Tibial nerve (tissue), 4 donors: ENCODE data around the gene DMPK. TPM values are rescaled to one million over a fixed set of nuclear protein-coding genes. Genes with fewer than 3 reads are reported as not detected.

Source experiments
- DNase-seq, 2 donors: peaks; one replicate each; pipeline ENCODE4 v3.0.0-alpha.2; 2019; ENCODE audit warnings: low spot score in 2 of 2
- H3K27ac ChIP-seq, 4 donors: fragments of 200-600 bp; sonication (generic) in 3 of 4; one replicate each; pipeline ENCODE4 v1.5.1; 2017 to 2019; ENCODE audit warnings: mild to moderate bottlenecking in 1 of 4
- H3K27me3 ChIP-seq, 2 donors: fragments of 200-600 bp; sonication (generic) in 1 of 2; one replicate each; pipeline versions ENCODE4 v1.5.1 to v1.6.0; 2017 to 2019
- H3K36me3 ChIP-seq, 3 donors: fragments of 200-600 bp; sonication (generic); one replicate each; pipeline ENCODE4 v1.5.1; 2018 to 2019
- H3K4me1 ChIP-seq, 4 donors: fragments of 200-600 bp; sonication (generic) in 3 of 4; one replicate each; pipeline ENCODE4 v1.5.1; 2017 to 2019
- H3K4me3 ChIP-seq, 4 donors: fragments of 200-600 bp; sonication (generic) in 3 of 4; one replicate each; pipeline ENCODE4 v1.5.1; 2017 to 2019; ENCODE audit warnings: mild to moderate bottlenecking in 1 of 4, moderate library complexity in 1 of 4
- H3K9me3 ChIP-seq, 4 donors: fragments of 200-600 bp; sonication (generic) in 3 of 4; one replicate each; pipeline ENCODE4 v1.5.1; 2017 to 2019
- EP300 ChIP-seq, 2 donors: sonication (generic); formaldehyde crosslinking; IDR thresholded peaks; one replicate each; pipeline ENCODE4 v1.6.1; 2017; ENCODE audit warnings: antibody characterized with exemption in 2 of 2, mild to moderate bottlenecking in 1 of 2
- POLR2A ChIP-seq, 2 donors: fragments of 450-650 bp; IDR thresholded peaks; one replicate each; pipeline ENCODE4 v1.6.1; 2017; ENCODE audit warnings: antibody characterized with exemption in 2 of 2, mild to moderate bottlenecking in 2 of 2, moderate library complexity in 2 of 2
- WGBS, 2 donors: methylation state at CpG; one replicate each; pipeline ENCODE4 v1.1.5; 2018; 5-methylcytosine and 5-hydroxymethylcytosine counted together
- total RNA-seq, 4 donors: library from RNA; depleted of rRNA; stranded (reverse); fragments of >200 nt; gene quantifications; one replicate each; pipeline ENCODE4 v1.1.0, GENCODE V29; 2016
- TF ChIP-seq, protein P1 (sequence below), 5 experiments: fragments of 200-600 bp in 3 of 5; fragments of 450-650 bp in 2 of 5; sonication (generic) in 3 of 5; IDR thresholded peaks; one replicate each; pipeline ENCODE4 v1.5.1; 2016 to 2019; ENCODE audit warnings: antibody characterized with exemption in 5 of 5, mild to moderate bottlenecking in 3 of 5, moderate library complexity in 2 of 5

DMPK gene
- total RNA-seq, 4 donors from 2014 or later = 59.0 to 87.9 (median 77.4) TPM

DNA sequence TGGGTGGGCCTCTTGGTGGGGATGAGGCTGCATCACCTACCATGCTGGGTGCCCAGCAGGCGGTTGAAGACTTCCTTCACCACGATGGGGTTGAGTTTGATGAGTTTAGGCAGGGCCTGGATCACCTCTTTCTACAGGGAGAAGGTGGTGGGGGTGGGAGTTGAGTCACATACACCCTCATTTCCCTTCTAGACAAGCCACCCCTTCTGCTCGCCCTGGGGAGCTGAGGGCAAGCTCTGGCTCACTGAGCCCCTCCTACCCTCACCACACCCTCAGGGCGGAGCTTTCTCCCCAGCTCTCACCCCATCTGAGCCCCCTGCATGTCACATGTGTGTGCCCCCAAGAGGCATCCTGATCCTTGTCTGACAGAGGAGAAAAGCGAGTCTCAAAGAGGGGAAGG is 40.4 kb upstream of the DMPK start:
- TF ChIP-seq EP300 (IDR thresholded peaks at IDR 0.05) (no peak), POLR2A (IDR thresholded peaks at IDR 0.05) (no peak)
- TF ChIP-seq, protein P1, sequence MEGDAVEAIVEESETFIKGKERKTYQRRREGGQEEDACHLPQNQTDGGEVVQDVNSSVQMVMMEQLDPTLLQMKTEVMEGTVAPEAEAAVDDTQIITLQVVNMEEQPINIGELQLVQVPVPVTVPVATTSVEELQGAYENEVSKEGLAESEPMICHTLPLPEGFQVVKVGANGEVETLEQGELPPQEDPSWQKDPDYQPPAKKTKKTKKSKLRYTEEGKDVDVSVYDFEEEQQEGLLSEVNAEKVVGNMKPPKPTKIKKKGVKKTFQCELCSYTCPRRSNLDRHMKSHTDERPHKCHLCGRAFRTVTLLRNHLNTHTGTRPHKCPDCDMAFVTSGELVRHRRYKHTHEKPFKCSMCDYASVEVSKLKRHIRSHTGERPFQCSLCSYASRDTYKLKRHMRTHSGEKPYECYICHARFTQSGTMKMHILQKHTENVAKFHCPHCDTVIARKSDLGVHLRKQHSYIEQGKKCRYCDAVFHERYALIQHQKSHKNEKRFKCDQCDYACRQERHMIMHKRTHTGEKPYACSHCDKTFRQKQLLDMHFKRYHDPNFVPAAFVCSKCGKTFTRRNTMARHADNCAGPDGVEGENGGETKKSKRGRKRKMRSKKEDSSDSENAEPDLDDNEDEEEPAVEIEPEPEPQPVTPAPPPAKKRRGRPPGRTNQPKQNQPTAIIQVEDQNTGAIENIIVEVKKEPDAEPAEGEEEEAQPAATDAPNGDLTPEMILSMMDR (IDR thresholded peaks at IDR 0.05) = no peak
- H3K36me3 ChIP-seq = peaks cover 4 to 98% (median 24%) of the 10 kb centered on the region in 3 donors
- H3K4me1 ChIP-seq = no peaks in the 10 kb centered on the region
- H3K27me3 ChIP-seq = no peaks in the 10 kb centered on the region
- H3K27ac ChIP-seq = no peak overlapping the region
- 91 to 100% methylated on average over 3 to 5 of the region's 5 CpGs for WGBS, 2 donors
- DNase-seq = no peak
- H3K9me3 ChIP-seq = no peaks in the 10 kb centered on the region
- no peak overlapping the region for H3K4me3 ChIP-seq

DNA sequence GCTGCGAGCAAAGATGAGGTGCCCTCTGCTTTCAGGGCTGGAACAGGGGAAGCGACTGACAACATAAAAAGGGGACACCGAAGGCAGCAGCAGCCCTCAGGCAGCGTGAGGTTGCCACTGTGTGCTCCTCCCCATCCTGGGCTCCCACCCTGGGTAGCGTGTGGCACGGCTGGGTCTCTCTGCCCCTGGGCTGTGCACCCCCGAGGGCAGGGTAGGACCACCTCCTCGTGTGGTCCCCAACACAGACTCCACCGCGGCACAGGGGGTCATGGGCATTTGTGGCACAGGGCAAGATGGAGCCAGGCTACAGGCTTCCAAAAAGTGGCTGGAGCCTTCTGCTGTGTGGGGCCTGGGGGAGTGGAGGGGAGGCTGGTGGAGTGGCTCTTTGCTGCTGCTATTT is 39.3 kb upstream of the DMPK start:
- Histone ChIP-seq H3K9me3 (no peaks in the 10 kb centered on the region), H3K36me3 (peaks cover 4 to 88% (median 19%) of the 10 kb centered on the region in 3 donors), H3K4me1 (peaks cover 0 to 6% (median 3%) of the 10 kb centered on the region in 4 donors), H3K27ac (no peak overlapping the region), H3K4me3 (no peak overlapping the region), H3K27me3 (no peaks in the 10 kb centered on the region)
- 61 to 62% methylated on average over 4 to 7 of the region's 10 CpGs for WGBS, 2 donors
- DNase-seq = no peak
- TF ChIP-seq EP300 (IDR thresholded peaks at IDR 0.05) = no peak

DNA sequence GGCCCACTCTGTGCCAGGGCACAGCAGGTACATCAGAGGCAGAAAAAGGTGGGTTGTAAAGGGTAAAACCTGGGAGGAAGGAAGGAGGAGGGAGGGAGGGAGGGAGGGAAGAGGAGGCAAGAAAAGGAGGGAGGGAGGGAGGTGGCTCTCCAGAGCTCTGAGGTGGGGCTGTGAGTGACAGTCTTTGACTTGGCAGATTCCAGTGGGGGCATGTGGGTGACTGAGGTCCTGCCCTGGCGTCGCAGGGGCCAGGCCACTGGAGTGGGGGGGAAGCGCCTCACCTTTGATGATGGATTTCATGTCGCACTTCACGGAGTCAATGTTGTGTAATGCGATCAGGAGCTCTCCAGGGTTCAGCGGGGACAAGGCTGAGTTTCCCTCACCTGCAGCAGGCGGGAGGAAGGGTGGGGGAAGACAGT is 38.8 kb upstream of the DMPK start:
- Histone ChIP-seq H3K36me3 (peaks cover 4 to 84% (median 19%) of the 10 kb centered on the region in 3 donors), H3K27me3 (no peaks in the 10 kb centered on the region), H3K27ac (no peak overlapping the region), H3K4me3 (no peak overlapping the region), H3K4me1 (peaks cover 0 to 9% (median 3%) of the 10 kb centered on the region in 4 donors), H3K9me3 (no peaks in the 10 kb centered on the region)
- 81 to 86% methylated on average over 8 of the region's 8 CpGs for WGBS, 2 donors
- no peak for TF ChIP-seq POLR2A (IDR thresholded peaks at IDR 0.05)
- TF ChIP-seq EP300 (IDR thresholded peaks at IDR 0.05) = no peak
- TF ChIP-seq, protein P1 (IDR thresholded peaks at IDR 0.05) = no peak
- no peak for DNase-seq

DNA sequence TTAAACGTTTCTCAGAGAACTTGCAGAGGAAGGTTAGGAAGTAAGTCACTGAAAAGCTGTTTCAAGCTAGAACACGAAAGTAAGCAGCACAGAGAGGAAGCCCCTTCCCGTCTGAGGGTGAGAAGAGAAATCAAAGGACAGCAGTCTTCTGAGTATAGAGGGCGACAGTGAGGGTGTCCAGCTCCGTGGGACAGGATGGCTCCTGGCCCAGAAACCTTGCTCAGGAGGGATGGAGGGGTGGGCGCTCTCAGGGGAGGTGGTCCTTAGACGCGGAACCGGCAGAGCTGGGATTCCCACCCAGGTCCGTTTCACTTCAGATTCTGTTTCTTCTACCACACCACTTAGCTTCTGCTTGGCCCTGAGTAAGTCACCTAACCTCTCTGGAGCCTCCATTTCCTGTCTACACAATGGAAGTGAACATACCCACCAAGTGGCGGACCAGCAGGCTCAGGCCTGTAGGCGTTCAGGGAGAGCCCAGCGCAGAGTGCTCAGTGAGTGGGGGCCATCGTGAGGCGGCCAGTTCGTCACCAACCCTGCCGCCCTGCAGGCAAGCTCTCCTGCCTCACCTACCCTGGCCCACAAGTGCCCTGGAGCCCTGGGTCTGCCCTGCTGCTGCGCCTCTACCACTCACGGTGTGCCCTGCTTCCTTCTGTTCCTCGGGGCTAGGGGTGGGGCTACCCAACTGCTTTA is 38.3 kb upstream of the DMPK start:
- Histone ChIP-seq H3K27ac (no peak overlapping the region), H3K36me3 (peaks cover 4 to 78% (median 14%) of the 10 kb centered on the region in 3 donors), H3K27me3 (peaks cover 0 to 3% of the 10 kb centered on the region in 2 donors), H3K4me1 (peaks cover 0 to 14% (median 3%) of the 10 kb centered on the region in 4 donors), H3K9me3 (no peaks in the 10 kb centered on the region), H3K4me3 (no peak overlapping the region)
- TF ChIP-seq, protein P1 (IDR thresholded peaks at IDR 0.05) = no peak
- no peak for TF ChIP-seq POLR2A (IDR thresholded peaks at IDR 0.05)
- no peak for TF ChIP-seq EP300 (IDR thresholded peaks at IDR 0.05)
- no peak for DNase-seq
- WGBS, 2 donors = 64 to 73% methylated on average over 16 to 18 of the region's 20 CpGs

DNA sequence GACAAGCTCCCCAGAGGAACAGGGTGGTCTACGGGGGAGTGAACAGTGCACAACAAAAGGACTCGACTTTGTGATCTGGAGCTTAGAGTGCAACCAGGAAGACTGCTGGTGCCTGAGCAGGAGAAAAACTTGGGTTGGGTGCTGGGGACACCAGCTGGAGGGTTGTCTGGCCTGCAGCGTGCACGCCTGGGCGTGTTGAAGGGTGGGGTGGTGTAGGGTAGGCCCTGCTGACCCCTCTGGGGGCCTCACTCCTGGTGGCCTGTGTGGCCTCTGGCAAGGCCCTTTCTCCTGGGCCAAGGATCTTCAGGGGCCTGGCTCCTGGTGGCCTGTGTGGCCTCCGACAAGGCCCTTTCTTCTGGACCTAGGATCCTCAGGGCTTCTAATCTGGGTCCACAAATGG is 37.5 kb upstream of the DMPK start:
- TF ChIP-seq EP300 (IDR thresholded peaks at IDR 0.05) (no peak), POLR2A (IDR thresholded peaks at IDR 0.05) (no peak)
- TF ChIP-seq, protein P1 (IDR thresholded peaks at IDR 0.05) = no peak
- Histone ChIP-seq H3K27me3 (peaks cover 0 to 5% of the 10 kb centered on the region in 2 donors), H3K27ac (no peak overlapping the region), H3K4me3 (no peak overlapping the region), H3K9me3 (no peaks in the 10 kb centered on the region), H3K4me1 (peaks cover 0 to 21% (median 3%) of the 10 kb centered on the region in 4 donors), H3K36me3 (peaks cover 4 to 76% (median 11%) of the 10 kb centered on the region in 3 donors)
- 85% methylated on average over 6 of the region's 6 CpGs for WGBS, 2 donors
- no peak for DNase-seq
